WTC11 (cell line): ENCODE data around the gene CHST14. TPM values are rescaled to one million over a fixed set of nuclear protein-coding genes. Genes with fewer than 3 reads are reported as not detected.

Experiments
- ATAC-seq: fragments of 200-7000 bp; cut with Tn5 transposase; 2 replicates; pipeline ENCODE4 v1.10.0; 2021; ENCODE audit warnings: mild to moderate bottlenecking, moderate library complexity
- CTCF ChIA-PET: fragments of 300-600 bp; sonication (Branson Sonifier 250); formaldehyde crosslinking; loops from one replicate; lab custom pipeline; 2021; ENCODE audit warnings: antibody characterized with exemption; lab: Charles Lee
- POLR2A ChIA-PET: fragments of 350-600 bp; sonication (Branson Sonifier 250); formaldehyde crosslinking; loops from one replicate; lab custom pipeline; 2021; ENCODE audit warnings: antibody characterized with exemption; lab: Charles Lee
- DNase-seq: peaks from one replicate; pipeline ENCODE4 v3.0.0; 2021; ENCODE audit warnings: low spot score
- H3K27ac Mint-ChIP-seq: 2 replicates; pipeline ENCODE4 v1.8.0; 2021; ENCODE audit warnings: mixed read lengths
- H3K27me3 Mint-ChIP-seq: 2 replicates; pipeline ENCODE4 v1.8.0; 2021; ENCODE audit warnings: low read depth, mild to moderate bottlenecking, moderate library complexity, mixed read lengths
- H3K36me3 Mint-ChIP-seq: 2 replicates; pipeline ENCODE4 v1.8.0; 2021; ENCODE audit warnings: mixed read lengths
- H3K4me1 Mint-ChIP-seq: 2 replicates; pipeline ENCODE4 v1.8.0; 2022; ENCODE audit warnings: mixed read lengths
- H3K4me3 Mint-ChIP-seq: 2 replicates; pipeline ENCODE4 v1.8.0; 2021; ENCODE audit warnings: mild to moderate bottlenecking, moderate library complexity, mixed read lengths
- H3K9me3 Mint-ChIP-seq: 2 replicates; pipeline ENCODE4 v1.8.0; 2021; ENCODE audit warnings: mixed read lengths
- GRHL2 ChIP-seq: fragments of 250-450 bp; sonication (Bioruptor Pico); IDR thresholded peaks from 2 replicates; pipeline ENCODE4 v1.8.0; 2022; ENCODE audit warnings: mild to moderate bottlenecking, moderate library complexity; ENCODE audit not compliant: insufficient replicate concordance, severe bottlenecking
- HMGA2 ChIP-seq: fragments of 250-450 bp; sonication (Bioruptor Pico); IDR thresholded peaks from 2 replicates; pipeline ENCODE4 v1.4.0; 2021; ENCODE audit warnings: mild to moderate bottlenecking, moderate library complexity
- IRF2 ChIP-seq: sonication (generic); formaldehyde crosslinking; IDR thresholded peaks from 2 replicates; pipeline ENCODE4 v1.8.0; 2022; ENCODE audit warnings: low read depth, missing genetic modification reagents, borderline replicate concordance
- KAT7 ChIP-seq: sonication (generic); formaldehyde crosslinking; IDR thresholded peaks from 2 replicates; pipeline ENCODE4 v1.8.1; 2023; ENCODE audit warnings: missing genetic modification reagents, mild to moderate bottlenecking, borderline replicate concordance
- MYBL2 ChIP-seq: sonication (generic); formaldehyde crosslinking; IDR thresholded peaks from 2 replicates; pipeline ENCODE4 v1.8.1; 2023; ENCODE audit warnings: mild to moderate bottlenecking, moderate library complexity, missing genetic modification reagents
- NFATC4 ChIP-seq: fragments of 250-450 bp; sonication (Bioruptor Pico); IDR thresholded peaks from 2 replicates; pipeline ENCODE4 v1.9.0; 2021; ENCODE audit warnings: mild to moderate bottlenecking
- NFE2L1 ChIP-seq: sonication (generic); formaldehyde crosslinking; IDR thresholded peaks from 2 replicates; pipeline ENCODE4 v1.8.1; 2023; ENCODE audit warnings: missing genetic modification reagents
- NFYB ChIP-seq: sonication (generic); formaldehyde crosslinking; conservative IDR thresholded peaks from 2 replicates; pipeline ENCODE4 v1.8.0; 2022; ENCODE audit warnings: low read depth, missing genetic modification reagents
- NR1H2 ChIP-seq: sonication (generic); formaldehyde crosslinking; IDR thresholded peaks from 2 replicates; pipeline ENCODE4 v1.9.0; 2021; ENCODE audit warnings: mild to moderate bottlenecking, moderate library complexity, missing genetic modification reagents
- RELA ChIP-seq: sonication (generic); formaldehyde crosslinking; IDR thresholded peaks from 2 replicates; pipeline ENCODE4 v1.8.1; 2022; ENCODE audit warnings: missing genetic modification reagents, mild to moderate bottlenecking, borderline replicate concordance
- RORB ChIP-seq: fragments of 250-450 bp; sonication (Bioruptor Pico); IDR thresholded peaks from 2 replicates; pipeline ENCODE4 v1.9.0; 2021; ENCODE audit warnings: mild to moderate bottlenecking
- SMAD4 ChIP-seq: sonication (generic); formaldehyde crosslinking; IDR thresholded peaks from 2 replicates; pipeline ENCODE4 v1.8.0; 2022; ENCODE audit warnings: mild to moderate bottlenecking, missing genetic modification reagents
- ZNF219 ChIP-seq: sonication (generic); formaldehyde crosslinking; IDR thresholded peaks from 2 replicates; pipeline ENCODE4 v1.8.0; 2023; ENCODE audit warnings: missing genetic modification reagents, mild to moderate bottlenecking, borderline replicate concordance
- ZNF263 ChIP-seq: sonication (generic); formaldehyde crosslinking; IDR thresholded peaks from 2 replicates; pipeline ENCODE4 v1.8.1; 2022; ENCODE audit warnings: low read depth, mild to moderate bottlenecking, moderate library complexity, missing genetic modification reagents
- ZNF317 ChIP-seq: sonication (generic); formaldehyde crosslinking; IDR thresholded peaks from 2 replicates; pipeline ENCODE4 v1.8.1; 2023; ENCODE audit warnings: low read depth, mild to moderate bottlenecking, moderate library complexity, missing genetic modification reagents, borderline replicate concordance
- ZNF416 ChIP-seq: fragments of 250-450 bp; sonication (Bioruptor Pico); IDR thresholded peaks from 2 replicates; pipeline ENCODE4 v1.9.0; 2021; ENCODE audit warnings: mild to moderate bottlenecking, inconsistent platforms
- total RNA-seq: library from RNA; stranded (reverse); gene quantifications from 3 replicates; pipeline ENCODE4 v1.2.3, GENCODE V29; 2021
- TF ChIP-seq, protein P1 (sequence below): sonication (generic); formaldehyde crosslinking; IDR thresholded peaks from 2 replicates; pipeline ENCODE4 v1.8.0; 2023; ENCODE audit warnings: mild to moderate bottlenecking, missing genetic modification reagents
- TF ChIP-seq, protein P2 (sequence below): sonication (generic); formaldehyde crosslinking; IDR thresholded peaks from 2 replicates; pipeline ENCODE4 v1.8.1; 2023; ENCODE audit warnings: mild to moderate bottlenecking, missing genetic modification reagents, moderate library complexity
- TF ChIP-seq, protein P3 (sequence below): sonication (generic); formaldehyde crosslinking; IDR thresholded peaks from 2 replicates; pipeline ENCODE4 v1.8.1; 2023; ENCODE audit warnings: mild to moderate bottlenecking, missing genetic modification reagents
- TF ChIP-seq, protein P4 (sequence below): sonication (generic); formaldehyde crosslinking; IDR thresholded peaks from 2 replicates; pipeline ENCODE4 v1.8.1; 2022; ENCODE audit warnings: mild to moderate bottlenecking, moderate library complexity, missing genetic modification reagents
- TF ChIP-seq, protein P5 (sequence below): sonication (generic); formaldehyde crosslinking; IDR thresholded peaks from 2 replicates; pipeline ENCODE4 v1.8.1; 2022; ENCODE audit warnings: low read depth, missing genetic modification reagents, borderline replicate concordance
- TF ChIP-seq, protein P6 (sequence below): sonication (generic); formaldehyde crosslinking; IDR thresholded peaks from 2 replicates; pipeline ENCODE4 v1.8.1; 2022; ENCODE audit warnings: mild to moderate bottlenecking, missing genetic modification reagents, moderate library complexity, borderline replicate concordance

Gene CHST14
- total RNA-seq, 1 experiment from 2014 or later = 21.3 TPM

DNA sequence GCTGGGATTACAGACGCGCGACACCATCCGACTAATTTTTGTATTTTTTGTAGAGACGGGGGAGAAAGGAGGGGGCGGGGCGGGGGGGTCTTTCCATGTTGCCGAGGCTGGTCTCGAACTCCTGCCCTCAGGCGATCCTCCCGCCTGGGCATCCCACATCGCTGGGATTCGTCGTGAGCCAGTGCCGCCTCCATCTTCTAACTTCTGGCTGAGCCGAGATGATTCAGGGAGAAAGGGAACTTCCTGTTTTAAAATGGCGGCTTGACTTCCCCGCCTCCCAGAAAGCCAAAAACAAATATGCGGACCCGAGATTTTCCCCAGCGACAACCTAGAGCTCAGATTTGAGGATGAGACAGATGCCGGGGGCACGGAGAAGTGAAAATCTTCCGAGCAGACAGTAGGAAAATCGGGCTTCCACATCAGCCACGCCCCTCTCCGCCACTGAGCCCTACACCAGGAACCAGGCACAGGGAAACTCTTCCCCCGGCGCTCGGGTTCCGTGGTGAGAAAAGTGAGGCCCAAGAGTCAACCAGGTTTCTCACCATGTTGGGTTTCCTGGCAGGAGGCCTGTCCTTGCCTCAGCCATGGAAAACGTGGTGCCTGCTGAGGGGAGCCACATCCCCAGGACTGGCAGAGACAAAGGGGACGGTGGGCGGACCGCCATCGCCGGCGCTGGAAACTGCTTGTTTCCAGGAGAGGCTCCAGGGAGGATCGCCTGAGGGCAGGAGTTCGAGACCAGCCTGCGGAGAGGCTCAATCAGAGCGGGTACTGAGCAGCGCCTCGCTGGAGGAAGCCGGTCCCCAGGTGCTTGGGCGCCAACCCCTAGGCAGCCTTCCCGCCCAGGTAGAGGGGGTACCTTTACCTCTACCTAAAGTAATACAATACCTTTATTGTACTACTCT, 18.7 kb downstream of the CHST14 start:
- Mint-ChIP-seq H3K9me3 (no peaks in the 10 kb centered on the region), H3K4me3 (no peak overlapping the region), H3K36me3 (no peaks in the 10 kb centered on the region), H3K27ac (no peak overlapping the region), H3K4me1 (no peaks in the 10 kb centered on the region), H3K27me3 (no peaks in the 10 kb centered on the region)
- no peak for TF ChIP-seq ZNF263
- TF ChIP-seq GRHL2 (CRISPR knock-in tag) = no peak
- TF ChIP-seq RELA (CRISPR knock-in tag) = no peak
- TF ChIP-seq ZNF317 = no peak
- TF ChIP-seq, protein P1, sequence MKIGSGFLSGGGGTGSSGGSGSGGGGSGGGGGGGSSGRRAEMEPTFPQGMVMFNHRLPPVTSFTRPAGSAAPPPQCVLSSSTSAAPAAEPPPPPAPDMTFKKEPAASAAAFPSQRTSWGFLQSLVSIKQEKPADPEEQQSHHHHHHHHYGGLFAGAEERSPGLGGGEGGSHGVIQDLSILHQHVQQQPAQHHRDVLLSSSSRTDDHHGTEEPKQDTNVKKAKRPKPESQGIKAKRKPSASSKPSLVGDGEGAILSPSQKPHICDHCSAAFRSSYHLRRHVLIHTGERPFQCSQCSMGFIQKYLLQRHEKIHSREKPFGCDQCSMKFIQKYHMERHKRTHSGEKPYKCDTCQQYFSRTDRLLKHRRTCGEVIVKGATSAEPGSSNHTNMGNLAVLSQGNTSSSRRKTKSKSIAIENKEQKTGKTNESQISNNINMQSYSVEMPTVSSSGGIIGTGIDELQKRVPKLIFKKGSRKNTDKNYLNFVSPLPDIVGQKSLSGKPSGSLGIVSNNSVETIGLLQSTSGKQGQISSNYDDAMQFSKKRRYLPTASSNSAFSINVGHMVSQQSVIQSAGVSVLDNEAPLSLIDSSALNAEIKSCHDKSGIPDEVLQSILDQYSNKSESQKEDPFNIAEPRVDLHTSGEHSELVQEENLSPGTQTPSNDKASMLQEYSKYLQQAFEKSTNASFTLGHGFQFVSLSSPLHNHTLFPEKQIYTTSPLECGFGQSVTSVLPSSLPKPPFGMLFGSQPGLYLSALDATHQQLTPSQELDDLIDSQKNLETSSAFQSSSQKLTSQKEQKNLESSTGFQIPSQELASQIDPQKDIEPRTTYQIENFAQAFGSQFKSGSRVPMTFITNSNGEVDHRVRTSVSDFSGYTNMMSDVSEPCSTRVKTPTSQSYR (CRISPR knock-in tag) = no peak
- ATAC-seq (no peak; the same call in 1 of the 2 replicates), DNase-seq (no peak)
- ChIA-PET POLR2A (no interaction called here), CTCF (interaction anchor here (0.9 kb wide), 1 partner anchor 153 kb away, joined by 3 read pairs; no protein-coding TSS in a partner anchor)

GRCh38 chr15:40493089-40493840, 22.5 kb downstream of the CHST14 start:
- Mint-ChIP-seq H3K4me1 (no peaks in the 10 kb centered on the region), H3K27ac (no peak overlapping the region), H3K4me3 (no peak overlapping the region), H3K36me3 (no peaks in the 10 kb centered on the region), H3K9me3 (no peaks in the 10 kb centered on the region), H3K27me3 (peaks cover 6% of the 10 kb centered on the region; the same call in 1 of the 2 replicates)
- ATAC-seq (no peak), DNase-seq (no peak)
- CTCF ChIA-PET = no interaction called here
- POLR2A ChIA-PET = no interaction called here
- no peak for TF ChIP-seq IRF2
- no peak for TF ChIP-seq NFE2L1
- no peak for TF ChIP-seq MYBL2 (CRISPR knock-in tag)
- TF ChIP-seq ZNF416 (CRISPR knock-in tag) = no peak
- no peak for TF ChIP-seq KAT7 (CRISPR knock-in tag)
- no peak for TF ChIP-seq NR1H2 (CRISPR knock-in tag)
- TF ChIP-seq NFYB = no peak
- no peak for TF ChIP-seq HMGA2 (CRISPR knock-in tag)
- no peak for TF ChIP-seq RORB (CRISPR knock-in tag)
- TF ChIP-seq, protein P2, sequence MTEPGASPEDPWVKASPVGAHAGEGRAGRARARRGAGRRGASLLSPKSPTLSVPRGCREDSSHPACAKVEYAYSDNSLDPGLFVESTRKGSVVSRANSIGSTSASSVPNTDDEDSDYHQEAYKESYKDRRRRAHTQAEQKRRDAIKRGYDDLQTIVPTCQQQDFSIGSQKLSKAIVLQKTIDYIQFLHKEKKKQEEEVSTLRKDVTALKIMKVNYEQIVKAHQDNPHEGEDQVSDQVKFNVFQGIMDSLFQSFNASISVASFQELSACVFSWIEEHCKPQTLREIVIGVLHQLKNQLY (CRISPR knock-in tag) = no peak
- TF ChIP-seq NFATC4 (CRISPR knock-in tag) = no peak

DNA sequence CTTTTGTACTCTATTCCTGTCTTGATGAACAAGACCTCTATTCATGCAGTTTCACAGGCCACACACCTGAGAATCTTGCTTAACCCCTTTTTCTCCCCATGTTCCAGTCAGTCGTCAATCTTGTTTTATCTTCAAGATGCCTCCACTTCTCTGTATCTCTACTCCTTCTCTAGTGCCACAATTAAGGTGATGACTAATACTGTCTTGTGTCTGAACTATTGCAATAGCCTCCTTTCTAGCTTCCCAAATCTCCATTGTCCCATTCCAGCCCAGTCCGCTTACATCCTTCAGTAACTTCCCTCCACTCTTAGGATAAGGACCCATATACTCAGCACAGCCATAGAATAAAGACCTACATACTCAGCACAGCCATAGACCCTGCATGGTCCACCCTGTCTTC, 24.7 kb downstream of the CHST14 start:
- H3K4me3 Mint-ChIP-seq = no peak overlapping the region
- DNase-seq (no peak), ATAC-seq (no peak)
- ChIA-PET POLR2A (no interaction called here), CTCF (interaction anchor here (1.9 kb wide), 1 partner anchor 24 kb away, joined by 4 read pairs; no protein-coding TSS in a partner anchor)
- H3K27me3 Mint-ChIP-seq = peaks cover 6% of the 10 kb centered on the region; the same call in 1 of the 2 replicates
- no peaks in the 10 kb centered on the region for H3K36me3 Mint-ChIP-seq
- no peaks in the 10 kb centered on the region for H3K4me1 Mint-ChIP-seq
- no peak overlapping the region for H3K27ac Mint-ChIP-seq
- H3K9me3 Mint-ChIP-seq = no peaks in the 10 kb centered on the region
- TF ChIP-seq, protein P3, sequence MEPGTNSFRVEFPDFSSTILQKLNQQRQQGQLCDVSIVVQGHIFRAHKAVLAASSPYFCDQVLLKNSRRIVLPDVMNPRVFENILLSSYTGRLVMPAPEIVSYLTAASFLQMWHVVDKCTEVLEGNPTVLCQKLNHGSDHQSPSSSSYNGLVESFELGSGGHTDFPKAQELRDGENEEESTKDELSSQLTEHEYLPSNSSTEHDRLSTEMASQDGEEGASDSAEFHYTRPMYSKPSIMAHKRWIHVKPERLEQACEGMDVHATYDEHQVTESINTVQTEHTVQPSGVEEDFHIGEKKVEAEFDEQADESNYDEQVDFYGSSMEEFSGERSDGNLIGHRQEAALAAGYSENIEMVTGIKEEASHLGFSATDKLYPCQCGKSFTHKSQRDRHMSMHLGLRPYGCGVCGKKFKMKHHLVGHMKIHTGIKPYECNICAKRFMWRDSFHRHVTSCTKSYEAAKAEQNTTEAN (CRISPR knock-in tag) = no peak
- TF ChIP-seq, protein P2 (CRISPR knock-in tag) = no peak
- TF ChIP-seq SMAD4 (CRISPR knock-in tag) = no peak
- TF ChIP-seq, protein P4, sequence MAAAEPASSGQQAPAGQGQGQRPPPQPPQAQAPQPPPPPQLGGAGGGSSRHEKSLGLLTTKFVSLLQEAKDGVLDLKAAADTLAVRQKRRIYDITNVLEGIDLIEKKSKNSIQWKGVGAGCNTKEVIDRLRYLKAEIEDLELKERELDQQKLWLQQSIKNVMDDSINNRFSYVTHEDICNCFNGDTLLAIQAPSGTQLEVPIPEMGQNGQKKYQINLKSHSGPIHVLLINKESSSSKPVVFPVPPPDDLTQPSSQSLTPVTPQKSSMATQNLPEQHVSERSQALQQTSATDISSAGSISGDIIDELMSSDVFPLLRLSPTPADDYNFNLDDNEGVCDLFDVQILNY (CRISPR knock-in tag) = no peak
- TF ChIP-seq, protein P5, sequence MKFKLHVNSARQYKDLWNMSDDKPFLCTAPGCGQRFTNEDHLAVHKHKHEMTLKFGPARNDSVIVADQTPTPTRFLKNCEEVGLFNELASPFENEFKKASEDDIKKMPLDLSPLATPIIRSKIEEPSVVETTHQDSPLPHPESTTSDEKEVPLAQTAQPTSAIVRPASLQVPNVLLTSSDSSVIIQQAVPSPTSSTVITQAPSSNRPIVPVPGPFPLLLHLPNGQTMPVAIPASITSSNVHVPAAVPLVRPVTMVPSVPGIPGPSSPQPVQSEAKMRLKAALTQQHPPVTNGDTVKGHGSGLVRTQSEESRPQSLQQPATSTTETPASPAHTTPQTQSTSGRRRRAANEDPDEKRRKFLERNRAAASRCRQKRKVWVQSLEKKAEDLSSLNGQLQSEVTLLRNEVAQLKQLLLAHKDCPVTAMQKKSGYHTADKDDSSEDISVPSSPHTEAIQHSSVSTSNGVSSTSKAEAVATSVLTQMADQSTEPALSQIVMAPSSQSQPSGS (CRISPR knock-in tag) = no peak
- no peak for TF ChIP-seq ZNF416 (CRISPR knock-in tag)
- TF ChIP-seq, protein P6, sequence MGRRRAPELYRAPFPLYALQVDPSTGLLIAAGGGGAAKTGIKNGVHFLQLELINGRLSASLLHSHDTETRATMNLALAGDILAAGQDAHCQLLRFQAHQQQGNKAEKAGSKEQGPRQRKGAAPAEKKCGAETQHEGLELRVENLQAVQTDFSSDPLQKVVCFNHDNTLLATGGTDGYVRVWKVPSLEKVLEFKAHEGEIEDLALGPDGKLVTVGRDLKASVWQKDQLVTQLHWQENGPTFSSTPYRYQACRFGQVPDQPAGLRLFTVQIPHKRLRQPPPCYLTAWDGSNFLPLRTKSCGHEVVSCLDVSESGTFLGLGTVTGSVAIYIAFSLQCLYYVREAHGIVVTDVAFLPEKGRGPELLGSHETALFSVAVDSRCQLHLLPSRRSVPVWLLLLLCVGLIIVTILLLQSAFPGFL = no peak
- TF ChIP-seq ZNF219 = no peak
